Activated CD4-positive, alpha-beta T cell treated with anti-CD3 and anti-CD28 coated beads for 36 hours (primary cell): ENCODE measurements around the gene GNPTG. TPM values are rescaled to one million over a fixed set of nuclear protein-coding genes. Genes with fewer than 3 reads are reported as not detected.
"Not testable (repeated sequence)": the region's sequence is repeated elsewhere in the genome, so short reads cannot be mapped to it uniquely, and the experiment has no call there.

Experiments
- ATAC-seq: fragments of 200-7000 bp; cut with Tn5 transposase; one replicate; pipeline ENCODE4 v1.10.0; 2021; ENCODE audit warnings: mild to moderate bottlenecking, moderate library complexity
- CTCF ChIA-PET: fragments of 350-600 bp; sonication (Branson Sonifier 250); formaldehyde crosslinking; loops from one replicate; lab custom pipeline; 2021; ENCODE audit warnings: antibody characterized with exemption; lab: Charles Lee
- POLR2A ChIA-PET: fragments of 350-600 bp; sonication (Branson Sonifier 250); formaldehyde crosslinking; loops from one replicate; lab custom pipeline; 2021; ENCODE audit warnings: antibody characterized with exemption, inconsistent platforms; lab: Charles Lee
- DNase-seq: peaks from one replicate; pipeline ENCODE4 v3.0.0-alpha.2; 2020
- H3K27ac Mint-ChIP-seq: one replicate; pipeline ENCODE4 v1.8.0; 2021; ENCODE audit warnings: mixed read lengths
- H3K27me3 Mint-ChIP-seq: one replicate; pipeline ENCODE4 v1.8.0; 2021; ENCODE audit warnings: mixed read lengths
- H3K36me3 Mint-ChIP-seq: one replicate; pipeline ENCODE4 v1.8.0; 2021; ENCODE audit warnings: low read depth, mixed read lengths
- H3K4me1 Mint-ChIP-seq: one replicate; pipeline ENCODE4 v1.8.0; 2021; ENCODE audit warnings: mixed read lengths
- H3K4me3 Mint-ChIP-seq: one replicate; pipeline ENCODE4 v1.8.0; 2021; ENCODE audit warnings: mild to moderate bottlenecking, moderate library complexity, mixed read lengths
- H3K9me3 Mint-ChIP-seq: one replicate; pipeline ENCODE4 v1.8.0; 2021; ENCODE audit warnings: low read depth, mixed read lengths
- intact Hi-C, 2 experiments: fragments of 100-400 bp; cut with DNase I in 1 of 2; cut with micrococcal nuclease in 1 of 2; formaldehyde crosslinking; loops; one replicate each; pipeline versions ENCODE4 v1.14.2 to v1.15.1; 2022 to 2024; cut with DNase I, micrococcal nuclease
- total RNA-seq, 2 experiments: library from RNA; stranded (reverse); gene quantifications; one replicate each; pipeline ENCODE4 v1.2.3, GENCODE V29; 2021

The GNPTG gene
- total RNA-seq, 2 experiments from 2014 or later = 16.3 to 17.4 TPM

GRCh38 chr16:1328961-1329360 is 22.8 kb upstream of the GNPTG start:
- DNase-seq, ATAC-seq, H3K4me3 Mint-ChIP-seq, H3K27ac Mint-ChIP-seq, POLR2A ChIA-PET, H3K36me3 Mint-ChIP-seq, H3K9me3 Mint-ChIP-seq: not testable (repeated sequence)
- peaks cover 15% of the 10 kb centered on the region for H3K4me1 Mint-ChIP-seq
- intact Hi-C loops = loop anchor here in 1 of 2 experiments (2.0 kb wide), 1 partner anchor 18 kb away; no protein-coding TSS in a partner anchor
- CTCF ChIA-PET = interaction anchor here (0.8 to 1.2 kb wide), 2 partner anchors 28 to 36 kb away, joined by 3 to 4 read pairs; no protein-coding TSS in a partner anchor
- peaks cover 15% of the 10 kb centered on the region for H3K27me3 Mint-ChIP-seq

- no peaks in the 10 kb centered on the region for H3K36me3 Mint-ChIP-seq
- H3K9me3 Mint-ChIP-seq = no peaks in the 10 kb centered on the region
- H3K4me1 Mint-ChIP-seq = peaks cover 15% of the 10 kb centered on the region
- intact Hi-C loops = no loop called here
- no peak overlapping the region for H3K4me3 Mint-ChIP-seq
- CTCF ChIA-PET = interaction anchor here (0.6 to 1.1 kb wide), 4 partner anchors 12 to 495 kb away, joined by 3 to 4 read pairs (median 3); no protein-coding TSS in a partner anchor
- no peak overlapping the region for H3K27ac Mint-ChIP-seq
- DNase-seq (peak; percentile 49), ATAC-seq (peak; percentile 20)
- POLR2A ChIA-PET = no interaction called here
- peaks cover 22% of the 10 kb centered on the region for H3K27me3 Mint-ChIP-seq
Measured at GRCh38 chr16:1330260-1330914, 21.3 kb upstream of the GNPTG start.

DNA sequence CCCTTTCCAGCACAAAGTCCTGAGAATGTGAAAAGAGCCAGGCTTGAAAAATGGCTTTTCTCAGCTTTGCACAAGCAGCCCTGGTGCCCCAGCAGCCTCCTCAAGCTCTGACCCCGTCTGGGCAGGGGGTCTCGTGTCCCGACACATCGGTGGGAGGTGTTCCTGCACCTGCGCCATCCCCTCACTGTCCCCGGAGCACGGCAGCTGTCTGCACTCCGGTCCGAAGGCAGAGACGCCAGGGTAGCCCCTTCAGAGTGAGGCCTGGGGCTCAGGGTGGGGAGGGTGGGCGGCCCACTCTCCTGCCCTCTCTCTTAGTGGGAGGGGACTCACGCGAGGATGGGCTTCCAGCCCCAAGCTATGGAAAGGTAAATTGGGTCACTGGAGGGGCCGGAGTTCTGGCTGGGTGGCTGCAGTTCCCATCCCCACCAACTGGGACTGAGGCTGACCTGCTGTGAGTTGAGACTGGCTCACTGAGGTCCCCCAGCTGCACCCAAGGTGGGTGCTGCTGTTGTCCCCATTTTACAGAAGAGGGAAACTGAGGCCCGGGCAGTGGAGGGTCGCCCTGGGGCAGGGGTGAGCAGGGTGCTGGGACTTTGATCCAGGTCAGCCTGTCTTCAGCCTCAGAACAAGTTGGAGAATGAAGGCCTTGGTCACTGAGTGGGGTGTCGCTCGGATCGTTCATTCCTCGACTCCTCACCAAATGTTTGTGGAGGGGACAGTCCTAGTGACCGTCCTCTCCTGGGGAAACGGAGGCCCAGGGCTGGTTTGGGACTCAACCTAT is 20.6 kb upstream of the GNPTG start:
- Mint-ChIP-seq H3K4me1 (peaks cover 15% of the 10 kb centered on the region), H3K27ac (no peak overlapping the region), H3K27me3 (peaks cover 23% of the 10 kb centered on the region), H3K9me3 (no peaks in the 10 kb centered on the region), H3K36me3 (no peaks in the 10 kb centered on the region), H3K4me3 (no peak overlapping the region)
- DNase-seq (no peak), ATAC-seq (no peak)
- POLR2A ChIA-PET = no interaction called here
- CTCF ChIA-PET = interaction anchor here (0.6 to 1.4 kb wide), 4 partner anchors 11 to 494 kb away, joined by 3 to 6 read pairs (median 4); no protein-coding TSS in a partner anchor
- intact Hi-C loops = no loop called here

GRCh38 chr16:1331712-1332617 is 19.8 kb upstream of the GNPTG start:
- no peaks in the 10 kb centered on the region for H3K36me3 Mint-ChIP-seq
- no peak overlapping the region for H3K27ac Mint-ChIP-seq
- no peak overlapping the region for H3K4me3 Mint-ChIP-seq
- peak; percentile 19 for ATAC-seq
- H3K9me3 Mint-ChIP-seq = no peaks in the 10 kb centered on the region
- peak; percentile 58 for DNase-seq
- H3K4me1 Mint-ChIP-seq = peaks cover 15% of the 10 kb centered on the region
- ChIA-PET POLR2A (interaction anchor here (0.8 kb wide), 1 partner anchor 20 kb away, joined by 3 read pairs; no protein-coding TSS in a partner anchor), CTCF (interaction anchor here (0.8 to 1.4 kb wide), 3 partner anchors 14 to 33 kb away, joined by 3 to 6 read pairs (median 3); no protein-coding TSS in a partner anchor)
- intact Hi-C loops = no loop called here
- H3K27me3 Mint-ChIP-seq = peaks cover 23% of the 10 kb centered on the region

DNA sequence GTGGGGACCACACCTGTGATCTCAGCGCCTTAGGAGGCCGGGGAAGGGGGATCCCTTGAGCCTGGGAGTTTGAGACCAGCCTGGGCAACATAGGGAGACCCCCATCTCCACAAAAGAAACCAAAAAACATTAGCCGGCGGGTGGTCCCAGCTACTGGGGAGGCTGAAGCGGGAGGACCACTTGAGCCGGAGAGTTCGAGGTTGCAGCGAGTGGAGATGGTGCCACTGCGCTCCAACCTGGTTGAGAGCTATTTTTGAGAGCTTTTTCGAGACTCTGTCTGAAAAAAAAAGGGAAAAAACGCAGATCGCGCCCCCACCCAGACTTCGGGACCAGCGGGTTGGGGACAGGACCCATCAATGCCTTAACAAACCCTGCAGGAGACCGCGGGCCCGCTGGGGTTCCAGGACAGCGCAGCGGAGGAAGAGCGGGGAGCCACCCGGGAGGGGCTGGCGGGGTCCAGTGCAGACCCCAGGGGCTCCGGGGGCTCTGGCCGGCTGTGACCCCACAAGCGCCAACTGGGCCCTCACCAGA is 19.0 kb upstream of the GNPTG start:
- POLR2A ChIA-PET = interaction anchor here (0.6 to 0.8 kb wide), 2 partner anchors 20 to 608 kb away, joined by 3 to 4 read pairs; no protein-coding TSS in a partner anchor
- intact Hi-C loops = loop anchor here in 1 of 2 experiments (1.0 kb wide), 2 partner anchors 11 to 22 kb away; no protein-coding TSS in a partner anchor
- H3K9me3 Mint-ChIP-seq = no peaks in the 10 kb centered on the region
- H3K4me1 Mint-ChIP-seq = peaks cover 15% of the 10 kb centered on the region
- H3K4me3 Mint-ChIP-seq = no peak overlapping the region
- H3K27me3 Mint-ChIP-seq = peaks cover 23% of the 10 kb centered on the region
- ATAC-seq = no peak
- H3K27ac Mint-ChIP-seq = no peak overlapping the region
- DNase-seq = no peak
- CTCF ChIA-PET = interaction anchor here (0.8 kb wide), 1 partner anchor 32 kb away, joined by 3 read pairs; no protein-coding TSS in a partner anchor
- H3K36me3 Mint-ChIP-seq = no peaks in the 10 kb centered on the region

DNA sequence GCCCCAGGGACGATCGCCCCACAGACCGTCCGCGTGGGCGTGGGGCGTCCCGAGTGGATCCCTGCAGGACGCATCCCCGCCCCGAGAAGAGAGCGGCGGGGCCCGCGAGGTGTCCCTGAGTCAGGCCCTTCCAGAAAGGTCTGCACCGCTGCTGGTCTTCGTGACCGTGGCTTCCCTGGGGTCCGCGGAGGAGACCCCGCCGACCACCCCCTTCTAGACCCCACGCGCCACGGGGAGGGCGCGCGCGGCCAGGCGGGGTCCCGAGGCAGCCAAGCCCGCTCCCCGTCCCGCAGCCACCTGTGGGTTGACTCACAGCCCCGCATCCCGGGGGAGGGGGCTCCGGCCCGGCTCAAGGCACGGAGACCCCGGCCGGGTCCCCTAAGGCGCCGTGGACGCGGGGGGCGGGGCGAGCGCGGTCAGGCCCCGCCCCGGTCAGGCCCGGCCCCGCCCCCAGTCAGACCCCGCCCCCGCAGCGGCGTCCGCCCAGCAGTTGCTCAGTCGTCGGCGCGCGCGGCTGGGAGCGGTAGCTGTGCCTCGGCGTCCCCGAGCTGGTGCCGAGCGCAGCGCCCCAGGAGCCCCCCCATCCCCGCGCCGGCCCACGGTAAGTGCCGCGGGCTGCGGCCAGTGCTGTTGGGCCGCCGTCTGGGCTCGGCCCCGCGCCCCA is 18.4 kb upstream of the GNPTG start, which contains the start of gene BAIAP3:
TSS of gene BAIAP3 (plus strand) at position 497 of the 664 bp plus-strand sequence. CDS start 4,905 bp downstream, outside the sequence.
- CTCF ChIA-PET = no interaction called here
- H3K27me3 Mint-ChIP-seq = peaks cover 23% of the 10 kb centered on the region
- ATAC-seq (peak; percentile 83), DNase-seq (peak; percentile 82)
- intact Hi-C loops = loop anchor here in 1 of 2 experiments (1.0 kb wide), 2 partner anchors 10 to 23 kb away; no protein-coding TSS in a partner anchor
- H3K27ac Mint-ChIP-seq = no peak within 1 kb of the TSS
- H3K4me1 Mint-ChIP-seq = peaks cover 15% of the 10 kb centered on the region
- no peaks in the 10 kb centered on the region for H3K36me3 Mint-ChIP-seq
- H3K4me3 Mint-ChIP-seq = no peak within 1 kb of the TSS
- POLR2A ChIA-PET = interaction anchor here (0.6 kb wide), 1 partner anchor 607 kb away, joined by 4 read pairs; no protein-coding TSS in a partner anchor
- H3K9me3 Mint-ChIP-seq = no peaks in the 10 kb centered on the region

GRCh38 chr16:1333854-1334700 is 17.7 kb upstream of the GNPTG start:
- Mint-ChIP-seq H3K4me3 (no peak overlapping the region), H3K27me3 (peaks cover 23% of the 10 kb centered on the region), H3K36me3 (no peaks in the 10 kb centered on the region), H3K4me1 (peaks cover 15% of the 10 kb centered on the region), H3K9me3 (no peaks in the 10 kb centered on the region), H3K27ac (no peak overlapping the region)
- CTCF ChIA-PET = no interaction called here
- POLR2A ChIA-PET = no interaction called here
- DNase-seq = no peak
- no peak for ATAC-seq
- intact Hi-C loops = loop anchor here in 1 of 2 experiments (1.0 kb wide), 2 partner anchors 9 to 24 kb away; no protein-coding TSS in a partner anchor

GRCh38 chr16:1334739-1335138 is 17.0 kb upstream of the GNPTG start:
- CTCF ChIA-PET = no interaction called here
- POLR2A ChIA-PET = no interaction called here

GRCh38 chr16:1335211-1335971 is 16.3 kb upstream of the GNPTG start:
- Mint-ChIP-seq H3K4me3 (no peak overlapping the region), H3K27ac (no peak overlapping the region), H3K36me3 (no peaks in the 10 kb centered on the region), H3K9me3 (no peaks in the 10 kb centered on the region), H3K27me3 (peaks cover 23% of the 10 kb centered on the region), H3K4me1 (peaks cover 15% of the 10 kb centered on the region)
- ChIA-PET CTCF (interaction anchor here (0.8 kb wide), 1 partner anchor 34 kb away, joined by 4 read pairs; no protein-coding TSS in a partner anchor), POLR2A (no interaction called here)
- DNase-seq (no peak), ATAC-seq (no peak)
- intact Hi-C loops = no loop called here

More at GRCh38 chr16:1334739-1335138, 17.0 kb upstream of the GNPTG start:
- H3K9me3 Mint-ChIP-seq = no peaks in the 10 kb centered on the region
- intact Hi-C loops = no loop called here
- DNase-seq = no peak
- peaks cover 15% of the 10 kb centered on the region for H3K4me1 Mint-ChIP-seq
- H3K27ac Mint-ChIP-seq = no peak overlapping the region
- no peak for ATAC-seq
- H3K27me3 Mint-ChIP-seq = peaks cover 23% of the 10 kb centered on the region
- H3K4me3 Mint-ChIP-seq = no peak overlapping the region
- no peaks in the 10 kb centered on the region for H3K36me3 Mint-ChIP-seq
